Activated T-helper 9 cell treated with anti-CD3 and anti-CD28 coated beads, Interleukin-2, amount 50 U/mL, for 16 hours (primary cell): ENCODE data around the gene EPB41L2.

Source experiments
- DNase-seq: peaks from one replicate; pipeline ENCODE4 v3.0.0-alpha.2; 2020; ENCODE audit warnings: low read depth

Gene EPB41L2

DNA sequence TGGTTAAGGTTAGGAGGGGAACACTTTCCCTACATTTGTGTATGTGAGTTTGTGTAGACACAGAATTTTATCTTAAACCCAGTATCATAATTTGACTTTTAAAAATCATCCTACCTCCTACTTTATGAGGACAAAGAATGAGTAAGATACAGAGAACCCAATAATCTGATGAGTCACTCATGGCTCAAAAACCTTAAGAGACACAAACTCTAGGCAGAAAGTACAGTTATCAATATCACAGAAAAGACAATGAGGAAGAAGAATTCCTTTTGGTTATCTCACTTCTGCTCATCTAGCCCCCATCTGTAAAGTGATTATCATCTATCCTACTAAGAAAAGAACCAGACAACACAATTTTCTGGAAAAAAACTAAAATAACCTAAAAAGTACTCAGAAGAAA, 87.7 kb downstream of the EPB41L2 start:
- no peak for DNase-seq

- no peak for DNase-seq
Measured at GRCh38 chr6:130973521-130974277, 89.3 kb downstream of the EPB41L2 start.

DNA sequence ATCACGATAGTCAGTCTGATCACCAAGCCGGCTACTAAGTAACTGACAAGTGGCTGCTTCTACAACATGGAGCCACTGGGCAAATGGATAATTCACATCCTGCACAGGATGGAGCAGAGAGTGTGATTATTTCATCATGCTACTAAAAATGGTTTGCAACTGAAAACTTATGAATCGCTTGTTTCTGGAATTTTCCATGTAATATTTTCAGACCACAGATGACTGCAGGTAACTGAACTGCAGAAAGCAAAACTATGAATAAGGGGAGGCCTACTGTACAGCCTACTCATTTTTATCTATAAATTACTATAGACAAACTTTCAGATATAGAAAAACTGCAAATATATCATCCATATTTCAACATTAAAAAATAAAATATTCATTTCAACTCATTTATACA, 91.5 kb downstream of the EPB41L2 start:
- DNase-seq = no peak

- DNase-seq = no peak
Measured at GRCh38 chr6:130970839-130971410, 92.1 kb downstream of the EPB41L2 start.

DNA sequence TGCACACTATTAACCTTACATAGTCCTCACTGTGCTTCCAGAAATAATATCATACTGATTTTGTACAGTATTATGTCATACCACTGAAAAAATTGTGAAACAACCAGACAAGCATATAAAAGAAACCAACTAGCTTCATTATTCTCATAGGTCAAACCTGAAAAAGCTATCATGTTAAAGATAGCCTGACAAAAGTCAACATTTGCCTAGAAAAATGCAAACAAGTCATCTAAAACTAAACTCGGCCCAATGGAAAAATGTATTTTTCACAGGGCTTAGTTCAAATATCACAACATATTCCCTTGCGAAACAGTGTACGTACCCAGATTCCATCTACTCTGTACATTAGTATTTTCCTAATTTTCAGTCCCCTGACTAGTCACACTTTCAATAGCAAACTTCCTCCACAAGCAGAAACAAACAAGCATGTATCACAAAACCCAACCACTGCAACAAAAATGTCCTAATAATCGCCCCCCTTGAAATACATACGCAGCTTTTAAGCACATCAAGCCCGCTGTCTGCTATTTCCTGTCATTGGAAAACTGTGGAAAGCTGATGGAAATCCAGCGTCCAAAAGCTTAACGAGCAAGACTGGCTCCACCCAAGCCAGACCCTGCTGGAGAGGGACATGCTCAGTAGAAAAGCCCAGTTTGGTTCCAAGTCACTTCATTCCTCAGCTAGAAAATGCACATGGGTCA, 93.1 kb downstream of the EPB41L2 start:
- DNase-seq = no peak

GRCh38 chr6:130969166-130969565, 93.9 kb downstream of the EPB41L2 start:
- DNase-seq = no peak

GRCh38 chr6:130968476-130968875, 94.6 kb downstream of the EPB41L2 start:
- DNase-seq = no peak

DNA sequence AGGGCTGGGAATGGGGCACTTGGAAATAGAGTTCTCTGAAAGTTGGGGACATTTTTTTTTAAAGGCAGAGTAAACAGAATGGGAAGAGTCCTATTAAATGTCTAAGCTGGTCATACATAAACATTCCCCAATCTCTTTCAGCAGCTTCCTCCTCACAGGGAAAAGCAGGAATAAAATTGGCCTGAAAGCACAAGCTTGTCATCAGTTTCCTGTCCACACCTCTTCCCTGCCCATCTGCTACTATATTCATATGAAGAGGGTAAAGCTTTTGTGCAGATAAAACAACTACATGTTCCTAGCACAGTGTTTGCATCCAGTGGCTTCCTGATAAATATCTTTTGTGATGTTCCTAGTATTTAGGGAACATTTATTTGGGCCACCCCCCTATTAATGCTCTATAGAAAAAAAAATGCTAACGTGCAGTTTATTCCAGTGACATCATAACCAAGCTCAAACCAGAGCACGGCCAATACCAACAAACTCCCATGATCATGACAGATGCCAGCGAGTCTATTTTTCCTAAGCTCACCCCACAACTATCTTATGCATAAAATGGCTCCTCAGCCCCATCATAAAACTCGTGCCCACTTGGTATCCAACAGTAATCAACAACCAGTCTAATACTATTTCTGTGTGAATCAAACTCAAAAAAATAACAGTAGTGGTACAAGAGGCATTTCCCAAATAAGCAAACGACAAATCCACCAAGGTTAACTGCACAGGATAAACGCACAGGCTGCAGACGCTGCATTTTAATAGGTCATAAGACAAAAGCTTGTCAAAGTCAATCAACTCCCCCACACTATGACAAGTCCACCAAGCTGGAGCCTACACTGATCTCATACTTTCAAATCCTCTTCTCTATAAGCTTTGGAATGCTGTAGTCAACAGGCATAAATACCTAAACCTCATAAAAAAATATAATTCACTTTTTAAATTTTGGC, 95.3 kb downstream of the EPB41L2 start:
- no peak for DNase-seq

GRCh38 chr6:130966344-130966980, 96.6 kb downstream of the EPB41L2 start:
- no peak for DNase-seq

GRCh38 chr6:130965656-130966055, 97.4 kb downstream of the EPB41L2 start:
- no peak for DNase-seq

GRCh38 chr6:130964808-130965604, 98.0 kb downstream of the EPB41L2 start:
- DNase-seq = no peak

- DNase-seq = no peak
Measured at GRCh38 chr6:130964289-130964688, 98.8 kb downstream of the EPB41L2 start.

- no peak for DNase-seq
Measured at GRCh38 chr6:130962966-130963365, 100.1 kb downstream of the EPB41L2 start.

DNA sequence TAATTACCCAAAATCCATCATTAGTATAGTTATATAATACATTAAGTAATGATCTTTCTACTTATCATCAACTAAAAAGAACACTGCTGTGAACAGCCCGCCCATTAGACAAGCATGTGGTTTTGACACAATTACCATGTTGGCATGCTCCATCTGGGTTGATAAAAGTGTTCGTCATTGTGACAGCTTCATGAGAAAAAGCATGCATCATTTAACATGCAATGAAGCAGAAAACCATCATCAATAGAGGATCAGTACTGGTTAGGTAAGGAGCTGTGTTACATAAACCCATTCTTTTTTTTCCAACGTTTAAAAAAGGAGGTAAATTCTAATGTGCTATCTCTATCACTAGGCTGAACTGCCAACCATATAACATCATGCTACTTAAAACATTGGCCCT, 101.9 kb downstream of the EPB41L2 start:
- no peak for DNase-seq

DNA sequence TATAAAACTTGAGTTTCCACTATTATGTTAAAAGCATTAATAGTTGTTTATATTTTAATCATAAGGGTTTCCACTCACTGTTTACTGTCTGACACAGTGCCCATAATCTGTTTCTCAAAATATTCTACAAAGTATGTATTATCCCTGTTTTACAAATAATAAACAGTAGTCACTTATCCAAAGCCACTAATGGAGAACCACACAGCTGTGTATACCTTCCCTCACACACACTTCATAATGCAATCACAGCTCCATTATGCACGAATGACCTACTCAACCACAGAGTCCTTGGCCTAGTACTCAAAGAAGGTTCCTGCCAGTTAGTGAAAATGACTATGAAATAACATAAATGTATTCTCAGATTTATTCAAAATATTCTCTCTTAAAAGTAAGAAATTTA, 103.1 kb downstream of the EPB41L2 start:
- DNase-seq = no peak

DNA sequence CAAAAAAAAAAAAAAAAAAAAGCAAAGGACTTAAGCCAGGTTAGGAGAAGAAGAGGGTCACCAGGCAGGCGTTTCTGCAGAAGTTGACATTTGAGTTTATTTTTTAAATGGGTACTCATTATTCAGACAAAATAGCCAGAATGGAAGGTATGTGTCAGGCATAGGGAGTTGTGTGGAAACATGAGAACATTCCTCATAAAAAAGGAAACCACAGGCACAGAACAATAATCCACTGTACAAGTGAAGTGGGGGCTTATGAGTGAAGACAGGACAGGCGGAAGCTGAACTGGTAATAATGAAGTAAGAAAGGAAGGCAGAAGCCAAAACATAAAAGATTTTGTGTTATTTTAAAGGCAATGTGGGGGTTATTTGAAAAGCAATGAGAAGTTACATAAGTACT, 104.6 kb downstream of the EPB41L2 start:
- DNase-seq = no peak

GRCh38 chr6:130955755-130956154, 107.3 kb downstream of the EPB41L2 start:
- no peak for DNase-seq

- DNase-seq = no peak
Measured at GRCh38 chr6:130949553-130949952, 113.5 kb downstream of the EPB41L2 start.

- DNase-seq = no peak
Measured at GRCh38 chr6:130947464-130947863, 115.6 kb downstream of the EPB41L2 start.

DNA sequence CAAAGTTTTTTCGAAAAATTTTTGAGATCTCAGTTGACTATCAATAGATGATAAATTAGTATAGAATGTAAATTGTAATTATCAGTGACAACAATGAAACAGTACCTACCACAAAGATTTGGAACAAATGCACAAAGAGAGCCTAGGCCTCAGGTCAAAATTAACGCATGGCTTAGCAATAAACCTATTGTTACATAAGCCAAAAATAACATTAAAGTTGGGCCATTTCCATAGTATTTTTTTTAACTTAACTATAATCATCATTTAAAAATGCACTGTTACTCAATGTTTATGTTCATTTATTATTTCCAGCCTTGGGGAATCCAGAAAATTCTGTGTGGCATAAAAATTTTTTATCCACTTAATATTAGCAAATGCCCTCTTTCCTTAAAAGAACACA, 117.0 kb downstream of the EPB41L2 start:
- no peak for DNase-seq

GRCh38 chr6:130945401-130945919, 117.6 kb downstream of the EPB41L2 start:
- no peak for DNase-seq
